Measurements from ENCODE around the gene UBE2E1.

The UBE2E1 gene

GRCh38 chr3:23913873-23914743 is 108.4 kb downstream of the UBE2E1 start:
- peaks cover 13% of the 10 kb centered on the region for H3K36me3 ChIP-seq (ENCODE audit: insufficient read depth, low read length)
- H3K9me3 ChIP-seq (ENCODE audit: insufficient read depth, low read depth, low read length) = no peaks in the 10 kb centered on the region
- H3K9me2 ChIP-seq (replicated peaks; ENCODE audit: low read depth, low read length) = no peaks in the 10 kb centered on the region
- H3K4me3 ChIP-seq (ENCODE audit: low read length, poor library complexity, severe bottlenecking) = no peak overlapping the region
- TF ChIP-seq CTCF (conservative IDR thresholded peaks at IDR 0.05; ENCODE audit: low read length) (no peak), EZH2phosphoT487 (IDR thresholded peaks at IDR 0.05; ENCODE audit: borderline replicate concordance) (no peak)
- H3K4me1 ChIP-seq (ENCODE audit: insufficient read depth, low read length, poor library complexity, severe bottlenecking) = peaks cover 18% of the 10 kb centered on the region
- no peak overlapping the region for H3K9ac ChIP-seq (ENCODE audit: low read depth, low read length, poor library complexity, severe bottlenecking)
- peaks cover 16% of the 10 kb centered on the region for H3K27me3 ChIP-seq (ENCODE audit: insufficient read depth, low read length, poor library complexity, severe bottlenecking)
- H2AFZ ChIP-seq (ENCODE audit: low read length) = no peak overlapping the region
- no peak overlapping the region for H3K4me2 ChIP-seq (ENCODE audit: low read depth, low read length, poor library complexity, severe bottlenecking)
- no peaks in the 10 kb centered on the region for H3F3A ChIP-seq (ENCODE audit: low read depth)
- H3K79me2 ChIP-seq (ENCODE audit: insufficient read depth, low read length) = peaks cover 27% of the 10 kb centered on the region
- peaks cover 21% of the 10 kb centered on the region for H4K20me1 ChIP-seq (ENCODE audit: insufficient read depth, low read length, poor library complexity, severe bottlenecking)

- Histone ChIP-seq H3K79me2 (ENCODE audit: insufficient read depth, low read length) (peaks cover 42% of the 10 kb centered on the region), H3K36me3 (ENCODE audit: insufficient read depth, low read length) (peaks cover 27% of the 10 kb centered on the region), H3K9me2 (replicated peaks; ENCODE audit: low read depth, low read length) (no peaks in the 10 kb centered on the region), H3K4me2 (ENCODE audit: low read depth, low read length, poor library complexity, severe bottlenecking) (peak overlapping the region; percentile 82), H3K4me3 (ENCODE audit: low read length, poor library complexity, severe bottlenecking) (peak overlapping the region; percentile 99), H3K4me1 (ENCODE audit: insufficient read depth, low read length, poor library complexity, severe bottlenecking) (peaks cover 29% of the 10 kb centered on the region), H3F3A (ENCODE audit: low read depth) (peaks cover 4% of the 10 kb centered on the region; the same call in 1 of the 2 replicates), H3K9me3 (ENCODE audit: insufficient read depth, low read depth, low read length) (no peaks in the 10 kb centered on the region), H3K9ac (ENCODE audit: low read depth, low read length, poor library complexity, severe bottlenecking) (peak overlapping the region; percentile 94), H2AFZ (ENCODE audit: low read length) (peak overlapping the region; percentile 90; the same call in 1 of the 2 replicates), H3K27me3 (ENCODE audit: insufficient read depth, low read length, poor library complexity, severe bottlenecking) (peaks cover 16% of the 10 kb centered on the region), H4K20me1 (ENCODE audit: insufficient read depth, low read length, poor library complexity, severe bottlenecking) (peaks cover 36% of the 10 kb centered on the region)
- TF ChIP-seq EZH2phosphoT487 (IDR thresholded peaks at IDR 0.05; ENCODE audit: borderline replicate concordance) (no peak), CTCF (conservative IDR thresholded peaks at IDR 0.05; ENCODE audit: low read length) (no peak)
Observed at GRCh38 chr3:23915537-23916108, 109.9 kb downstream of the UBE2E1 start.

- H3K27me3 ChIP-seq (ENCODE audit: insufficient read depth, low read length, poor library complexity, severe bottlenecking) = peaks cover 16% of the 10 kb centered on the region
- H3K79me2 ChIP-seq (ENCODE audit: insufficient read depth, low read length) = peaks cover 49% of the 10 kb centered on the region
- peak overlapping the region; percentile 82 for H3K4me2 ChIP-seq (ENCODE audit: low read depth, low read length, poor library complexity, severe bottlenecking)
- H3K4me1 ChIP-seq (ENCODE audit: insufficient read depth, low read length, poor library complexity, severe bottlenecking) = peaks cover 30% of the 10 kb centered on the region
- peak overlapping the region; percentile 90 for H2AFZ ChIP-seq (ENCODE audit: low read length)
- H4K20me1 ChIP-seq (ENCODE audit: insufficient read depth, low read length, poor library complexity, severe bottlenecking) = peaks cover 43% of the 10 kb centered on the region
- H3K9me2 ChIP-seq (replicated peaks; ENCODE audit: low read depth, low read length) = no peaks in the 10 kb centered on the region
- TF ChIP-seq EZH2phosphoT487 (IDR thresholded peaks at IDR 0.05; ENCODE audit: borderline replicate concordance) = no peak
- TF ChIP-seq CTCF (conservative IDR thresholded peaks at IDR 0.05; ENCODE audit: low read length) = no peak
- peaks cover 10% of the 10 kb centered on the region; the same call in 1 of the 2 replicates for H3F3A ChIP-seq (ENCODE audit: low read depth)
- no peaks in the 10 kb centered on the region for H3K9me3 ChIP-seq (ENCODE audit: insufficient read depth, low read depth, low read length)
- peak overlapping the region; percentile 94 for H3K9ac ChIP-seq (ENCODE audit: low read depth, low read length, poor library complexity, severe bottlenecking)
- peak overlapping the region; percentile 99 for H3K4me3 ChIP-seq (ENCODE audit: low read length, poor library complexity, severe bottlenecking)
- peaks cover 34% of the 10 kb centered on the region for H3K36me3 ChIP-seq (ENCODE audit: insufficient read depth, low read length)
Observed at GRCh38 chr3:23916152-23916885, 110.6 kb downstream of the UBE2E1 start.
